ENCODE measurements around the gene CDH20. TPM values are rescaled to one million over a fixed set of nuclear protein-coding genes. Genes with fewer than 3 reads are reported as not detected.

CDH20 gene
- total and polyA plus RNA-seq, 4 experiments from 2014 or later, result not detected

DNA sequence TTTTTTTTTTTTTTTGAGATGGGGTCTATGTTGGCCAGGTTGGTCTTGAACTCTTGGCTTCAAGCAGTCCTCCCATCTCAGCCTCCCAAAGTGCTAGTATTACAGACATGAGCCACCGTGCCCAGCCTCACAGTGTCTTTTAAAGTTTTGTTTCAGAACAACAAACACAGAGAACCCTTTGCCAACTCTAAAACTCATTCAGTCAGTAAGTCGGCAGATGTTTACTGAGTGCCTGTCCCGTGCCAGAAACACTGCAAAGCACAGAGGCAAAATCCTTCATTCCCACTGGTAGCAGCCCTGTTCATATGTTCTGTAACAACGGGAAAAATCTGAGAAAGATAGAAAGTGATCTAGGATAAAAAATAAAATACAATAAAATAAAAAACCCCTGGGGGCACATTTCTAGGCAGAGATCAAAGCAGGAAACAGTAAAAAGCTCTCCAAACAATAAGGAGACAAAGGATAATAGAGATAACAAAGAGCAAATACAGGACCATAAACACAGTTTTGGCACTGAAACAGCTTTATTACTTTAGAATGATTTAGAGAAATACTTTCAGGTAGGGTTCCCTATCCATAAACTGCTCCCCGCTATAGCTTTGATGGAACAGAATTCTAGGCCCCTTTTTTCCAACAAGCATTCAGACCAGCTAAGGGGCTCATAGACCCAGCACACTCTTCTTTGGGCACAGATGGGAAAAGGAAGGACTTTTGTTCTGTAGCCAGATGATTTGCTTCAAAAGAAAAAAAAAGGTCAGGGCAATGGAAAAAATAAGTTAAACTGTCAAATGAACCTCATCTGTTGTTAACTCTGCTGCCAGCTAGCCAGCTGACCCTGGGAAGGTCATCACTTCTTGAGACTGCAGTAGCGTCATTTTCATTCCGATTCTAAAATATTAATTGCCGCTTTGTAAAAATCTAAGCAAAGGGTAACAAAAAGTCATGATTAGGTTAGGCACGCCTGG lies 212.3 kb downstream of the CDH20 start:
- no peaks in the 10 kb centered on the region for H3K9me3 Mint-ChIP-seq
- H3K27ac Mint-ChIP-seq, result no peak overlapping the region
- no peaks in the 10 kb centered on the region for H3K27me3 ChIP-seq (ENCODE audit: insufficient read depth, low read length)
- DNase-seq, result no peak
- H3K9me3 ChIP-seq (ENCODE audit: control insufficient read depth in 1 of 2, low read length in 2 of 2), result no peaks in the 10 kb centered on the region
- ChIA-PET POLR2A (ENCODE audit: partially characterized antibody) (interaction anchor here (0.7 kb wide), 1 partner anchor 44 kb away, joined by 3 read pairs; no protein-coding TSS in a partner anchor), CTCF (ENCODE audit: partially characterized antibody) (no interaction called here)
- no peak overlapping the region for H3K4me3 ChIP-seq (ENCODE audit: low read length in 2 of 2)
- H3K4me1 Mint-ChIP-seq, result no peaks in the 10 kb centered on the region
- H3K4me3 Mint-ChIP-seq, result no peak overlapping the region
- intact Hi-C loops (cut with micrococcal nuclease), result no loop called here
- H3K36me3 Mint-ChIP-seq, result no peaks in the 10 kb centered on the region
- H3K27ac ChIP-seq (ENCODE audit: low read depth, low read length), result no peak overlapping the region
- no peaks in the 10 kb centered on the region for H3K36me3 ChIP-seq (ENCODE audit: insufficient read depth, low read length)
- H3K27me3 Mint-ChIP-seq, result peaks cover 3 to 8% of the 10 kb centered on the region in 2 donors
- no peaks in the 10 kb centered on the region for H3K4me1 ChIP-seq (ENCODE audit: insufficient read depth, low read length)

DNA sequence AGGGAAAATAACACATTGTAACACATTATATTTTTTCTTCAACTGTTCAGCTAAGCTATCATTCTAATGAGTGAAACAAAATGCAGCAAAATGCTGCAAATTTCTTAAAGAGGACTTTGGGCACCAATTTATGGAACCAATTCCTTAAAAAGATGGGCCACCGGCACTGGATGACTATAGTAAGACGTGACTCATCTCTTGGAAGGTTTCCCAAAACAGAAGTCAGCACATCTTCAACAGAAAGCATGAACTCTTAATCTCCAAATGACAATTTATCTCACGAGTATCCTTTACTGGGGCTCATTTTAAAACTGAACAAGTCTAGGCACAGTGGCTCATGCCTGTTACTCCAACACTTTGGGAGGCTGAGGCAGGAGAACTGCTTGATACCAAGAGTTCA lies 213.4 kb downstream of the CDH20 start:
- H3K9me3 ChIP-seq (ENCODE audit: control insufficient read depth in 1 of 2, low read length in 2 of 2), result no peaks in the 10 kb centered on the region
- Mint-ChIP-seq H3K4me1 (no peaks in the 10 kb centered on the region), H3K36me3 (no peaks in the 10 kb centered on the region), H3K27ac (no peak overlapping the region), H3K27me3 (peaks cover 3 to 8% of the 10 kb centered on the region in 2 donors), H3K4me3 (no peak overlapping the region), H3K9me3 (no peaks in the 10 kb centered on the region)
- H3K36me3 ChIP-seq (ENCODE audit: insufficient read depth, low read length), result no peaks in the 10 kb centered on the region
- no peaks in the 10 kb centered on the region for H3K4me1 ChIP-seq (ENCODE audit: insufficient read depth, low read length)
- intact Hi-C loops (cut with micrococcal nuclease), result no loop called here
- DNase-seq, result no peak
- no peaks in the 10 kb centered on the region for H3K27me3 ChIP-seq (ENCODE audit: insufficient read depth, low read length)
- H3K27ac ChIP-seq (ENCODE audit: low read depth, low read length), result no peak overlapping the region
- CTCF ChIA-PET (ENCODE audit: partially characterized antibody), result no interaction called here
- POLR2A ChIA-PET (ENCODE audit: partially characterized antibody), result no interaction called here
- H3K4me3 ChIP-seq (ENCODE audit: low read length in 2 of 2), result no peak overlapping the region

- intact Hi-C loops (cut with micrococcal nuclease), result no loop called here
- no peak overlapping the region for H3K4me3 ChIP-seq (ENCODE audit: low read length in 2 of 2)
- ChIA-PET POLR2A (ENCODE audit: partially characterized antibody) (no interaction called here), CTCF (ENCODE audit: partially characterized antibody) (no interaction called here)
- no peaks in the 10 kb centered on the region for H3K9me3 ChIP-seq (ENCODE audit: control insufficient read depth in 1 of 2, low read length in 2 of 2)
- Mint-ChIP-seq H3K27me3 (peaks cover 0 to 5% of the 10 kb centered on the region in 2 donors), H3K4me1 (peaks cover 0 to 3% (median 0%) of the 10 kb centered on the region in 4 donors), H3K27ac (no peak overlapping the region), H3K9me3 (no peaks in the 10 kb centered on the region), H3K36me3 (no peaks in the 10 kb centered on the region), H3K4me3 (no peak overlapping the region)
- no peaks in the 10 kb centered on the region for H3K4me1 ChIP-seq (ENCODE audit: insufficient read depth, low read length)
- DNase-seq, result no peak
- H3K36me3 ChIP-seq (ENCODE audit: insufficient read depth, low read length), result no peaks in the 10 kb centered on the region
- no peak overlapping the region for H3K27ac ChIP-seq (ENCODE audit: low read depth, low read length)
- H3K27me3 ChIP-seq (ENCODE audit: insufficient read depth, low read length), result no peaks in the 10 kb centered on the region
Measured at GRCh38 chr18:61549416-61549815, 216.2 kb downstream of the CDH20 start.

DNA sequence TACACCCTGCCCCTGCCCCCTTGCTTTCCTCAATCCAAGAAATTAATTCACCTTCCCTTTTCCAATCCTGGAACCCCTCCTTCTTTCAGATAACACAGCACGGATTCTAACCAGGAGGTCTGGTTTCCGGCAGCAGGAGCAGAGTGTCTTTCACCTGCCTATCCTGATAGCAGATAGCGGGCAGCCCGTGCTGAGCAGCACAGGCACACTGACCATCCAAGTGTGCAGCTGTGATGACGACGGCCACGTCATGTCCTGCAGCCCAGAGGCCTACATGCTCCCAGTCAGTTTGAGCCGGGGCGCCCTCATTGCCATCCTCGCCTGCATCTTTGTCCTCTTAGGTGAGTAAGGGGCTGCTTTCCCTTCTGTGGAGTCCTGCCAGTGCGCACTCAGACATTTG lies 216.7 kb downstream of the CDH20 start:
- intact Hi-C loops (cut with micrococcal nuclease), result loop anchor here (5.0 kb wide), 1 partner anchor 342 kb away; the partner anchor contains the start of gene RNF152
- H3K27ac Mint-ChIP-seq, result peak overlapping the region in 1 of 7 donors; percentile 72
- CTCF ChIA-PET (ENCODE audit: partially characterized antibody), result interaction anchor here (1.2 kb wide), 1 partner anchor 8 kb away, joined by 4 read pairs; no protein-coding TSS in a partner anchor

GRCh38 chr18:61551586-61551985 lies 218.4 kb downstream of the CDH20 start:
- peak in 4 of 5 donors; percentile 5 to 27 (median 18) for DNase-seq

More for the DNA sequence above, 216.7 kb downstream of the CDH20 start:
- no peak overlapping the region for H3K27ac ChIP-seq (ENCODE audit: low read depth, low read length)
- H3K4me1 Mint-ChIP-seq, result peaks cover 0 to 8% (median 0%) of the 10 kb centered on the region in 4 donors
- POLR2A ChIA-PET (ENCODE audit: partially characterized antibody), result no interaction called here
- H3K27me3 ChIP-seq (ENCODE audit: insufficient read depth, low read length), result no peaks in the 10 kb centered on the region
- no peaks in the 10 kb centered on the region for H3K36me3 Mint-ChIP-seq
- H3K9me3 ChIP-seq (ENCODE audit: control insufficient read depth in 1 of 2, low read length in 2 of 2), result no peaks in the 10 kb centered on the region
- no peaks in the 10 kb centered on the region for H3K4me1 ChIP-seq (ENCODE audit: insufficient read depth, low read length)
- H3K4me3 Mint-ChIP-seq, result no peak overlapping the region
- no peaks in the 10 kb centered on the region for H3K9me3 Mint-ChIP-seq
- no peaks in the 10 kb centered on the region for H3K36me3 ChIP-seq (ENCODE audit: insufficient read depth, low read length)
- DNase-seq, result no peak
- H3K27me3 Mint-ChIP-seq, result peaks cover 0 to 2% of the 10 kb centered on the region in 2 donors
- H3K4me3 ChIP-seq (ENCODE audit: low read length in 2 of 2), result no peak overlapping the region

GRCh38 chr18:61553045-61553659 lies 219.9 kb downstream of the CDH20 start:
- H3K27ac Mint-ChIP-seq, result no peak overlapping the region
- no peaks in the 10 kb centered on the region for H3K27me3 ChIP-seq (ENCODE audit: insufficient read depth, low read length)
- no peaks in the 10 kb centered on the region for H3K9me3 ChIP-seq (ENCODE audit: control insufficient read depth in 1 of 2, low read length in 2 of 2)
- POLR2A ChIA-PET (ENCODE audit: partially characterized antibody), result no interaction called here
- intact Hi-C loops (cut with micrococcal nuclease), result loop anchor here (5.0 kb wide), 1 partner anchor 339 kb away; the partner anchor contains the start of gene RNF152
- peaks cover 0 to 8% (median 1%) of the 10 kb centered on the region in 4 donors for H3K4me1 Mint-ChIP-seq
- CTCF ChIA-PET (ENCODE audit: partially characterized antibody), result interaction anchor here (1.3 to 2.1 kb wide), 5 partner anchors 19 to 578 kb away, joined by 3 to 13 read pairs (median 5); no protein-coding TSS in a partner anchor
- no peaks in the 10 kb centered on the region for H3K4me1 ChIP-seq (ENCODE audit: insufficient read depth, low read length)
- no peak for DNase-seq
- no peak overlapping the region for H3K27ac ChIP-seq (ENCODE audit: low read depth, low read length)
- H3K36me3 ChIP-seq (ENCODE audit: insufficient read depth, low read length), result no peaks in the 10 kb centered on the region
- H3K9me3 Mint-ChIP-seq, result peaks cover 0 to under 1% (median 0%) of the 10 kb centered on the region in 8 donors
- no peak overlapping the region for H3K4me3 Mint-ChIP-seq
- H3K27me3 Mint-ChIP-seq, result peaks cover 0 to 2% of the 10 kb centered on the region in 2 donors
- no peak overlapping the region for H3K4me3 ChIP-seq (ENCODE audit: low read length in 2 of 2)
- no peaks in the 10 kb centered on the region for H3K36me3 Mint-ChIP-seq

More at GRCh38 chr18:61551586-61551985, 218.4 kb downstream of the CDH20 start:
- H3K36me3 ChIP-seq (ENCODE audit: insufficient read depth, low read length), result no peaks in the 10 kb centered on the region
- ChIA-PET CTCF (ENCODE audit: partially characterized antibody) (interaction anchor here (0.8 to 2.1 kb wide), 8 partner anchors 8 to 580 kb away, joined by 3 to 13 read pairs (median 4); no protein-coding TSS in a partner anchor), POLR2A (ENCODE audit: partially characterized antibody) (no interaction called here)
- Mint-ChIP-seq H3K9me3 (no peaks in the 10 kb centered on the region), H3K4me3 (no peak overlapping the region), H3K27ac (no peak overlapping the region), H3K36me3 (no peaks in the 10 kb centered on the region), H3K27me3 (peaks cover 0 to 2% of the 10 kb centered on the region in 2 donors), H3K4me1 (peaks cover 0 to 8% (median 1%) of the 10 kb centered on the region in 4 donors)
- H3K27me3 ChIP-seq (ENCODE audit: insufficient read depth, low read length), result no peaks in the 10 kb centered on the region
- no peaks in the 10 kb centered on the region for H3K4me1 ChIP-seq (ENCODE audit: insufficient read depth, low read length)
- no peak overlapping the region for H3K4me3 ChIP-seq (ENCODE audit: low read length in 2 of 2)
- intact Hi-C loops (cut with micrococcal nuclease), result loop anchor here (1.0 to 5.0 kb wide), 2 partner anchors 341 to 580 kb away; partner anchors contain the start of gene RNF152
- no peak overlapping the region for H3K27ac ChIP-seq (ENCODE audit: low read depth, low read length)
- H3K9me3 ChIP-seq (ENCODE audit: control insufficient read depth in 1 of 2, low read length in 2 of 2), result no peaks in the 10 kb centered on the region
